ENCODE measurements around the gene DFFB. TPM values are rescaled to one million over a fixed set of nuclear protein-coding genes. Genes with fewer than 3 reads are reported as not detected.
A peak's percentile ranks its signal among the peaks of the same experiment; 100 is the strongest.
"Not testable (repeated sequence)": the region's sequence is repeated elsewhere in the genome, so short reads cannot be mapped to it uniquely, and the experiment has no call there.

Gene DFFB
- total RNA-seq, 1 donor from 2014 or later, result 15.0 TPM

- H3K9me3 Mint-ChIP-seq, result no peaks in the 10 kb centered on the region
- no peak for DNase-seq
- H3K27me3 Mint-ChIP-seq, result no peaks in the 10 kb centered on the region
- H3K4me3 Mint-ChIP-seq, result no peak overlapping the region
- no peaks in the 10 kb centered on the region for H3K4me1 Mint-ChIP-seq
- intact Hi-C loops (cut with micrococcal nuclease), result no loop called here
- no peaks in the 10 kb centered on the region for H3K36me3 Mint-ChIP-seq (ENCODE audit: low read depth)
- H3K27ac Mint-ChIP-seq, result no peak overlapping the region
These were observed 51.7 kb downstream of the DFFB start for GRCh38 chr1:3908886-3909517.

GRCh38 chr1:3909615-3910014, 52.3 kb downstream of the DFFB start:
- intact Hi-C loops (cut with micrococcal nuclease), result loop anchor here (10.0 kb wide), 1 partner anchor 1835 kb away; no protein-coding TSS in a partner anchor

GRCh38 chr1:3910049-3910731, 52.9 kb downstream of the DFFB start:
- Mint-ChIP-seq H3K27ac (no peak overlapping the region), H3K4me3 (no peak overlapping the region), H3K9me3 (no peaks in the 10 kb centered on the region), H3K36me3 (ENCODE audit: low read depth) (no peaks in the 10 kb centered on the region), H3K27me3 (no peaks in the 10 kb centered on the region), H3K4me1 (no peaks in the 10 kb centered on the region)
- intact Hi-C loops (cut with micrococcal nuclease), result loop anchor here (10.0 kb wide), 1 partner anchor 1835 kb away; no protein-coding TSS in a partner anchor
- DNase-seq, result no peak

More at GRCh38 chr1:3909615-3910014, 52.3 kb downstream of the DFFB start:
- no peaks in the 10 kb centered on the region for H3K36me3 Mint-ChIP-seq (ENCODE audit: low read depth)
- H3K27ac Mint-ChIP-seq, result no peak overlapping the region
- no peaks in the 10 kb centered on the region for H3K4me1 Mint-ChIP-seq
- no peaks in the 10 kb centered on the region for H3K27me3 Mint-ChIP-seq
- DNase-seq, result no peak
- H3K4me3 Mint-ChIP-seq, result no peak overlapping the region
- no peaks in the 10 kb centered on the region for H3K9me3 Mint-ChIP-seq

GRCh38 chr1:3910857-3911845, 53.9 kb downstream of the DFFB start:
- Mint-ChIP-seq H3K9me3 (no peaks in the 10 kb centered on the region), H3K4me1 (no peaks in the 10 kb centered on the region), H3K27ac (no peak overlapping the region), H3K27me3 (no peaks in the 10 kb centered on the region), H3K36me3 (ENCODE audit: low read depth) (no peaks in the 10 kb centered on the region), H3K4me3 (peak overlapping the region; percentile 40)
- intact Hi-C loops (cut with micrococcal nuclease), result loop anchor here (10.0 kb wide), 1 partner anchor 1834 kb away; no protein-coding TSS in a partner anchor
- peak; percentile 92 for DNase-seq

GRCh38 chr1:3911981-3912808, 54.9 kb downstream of the DFFB start:
- no peak overlapping the region for H3K4me3 Mint-ChIP-seq
- no peaks in the 10 kb centered on the region for H3K27me3 Mint-ChIP-seq
- no peak overlapping the region for H3K27ac Mint-ChIP-seq
- H3K4me1 Mint-ChIP-seq, result no peaks in the 10 kb centered on the region
- DNase-seq, result no peak
- H3K9me3 Mint-ChIP-seq, result no peaks in the 10 kb centered on the region
- intact Hi-C loops (cut with micrococcal nuclease), result loop anchor here (10.0 kb wide), 1 partner anchor 1833 kb away; no protein-coding TSS in a partner anchor
- H3K36me3 Mint-ChIP-seq (ENCODE audit: low read depth), result no peaks in the 10 kb centered on the region

- intact Hi-C loops (cut with micrococcal nuclease), result loop anchor here (10.0 kb wide), 1 partner anchor 1832 kb away; no protein-coding TSS in a partner anchor
- no peak for DNase-seq
- no peaks in the 10 kb centered on the region for H3K27me3 Mint-ChIP-seq
- H3K36me3 Mint-ChIP-seq (ENCODE audit: low read depth), result no peaks in the 10 kb centered on the region
- H3K27ac Mint-ChIP-seq, result no peak overlapping the region
- H3K9me3 Mint-ChIP-seq, result no peaks in the 10 kb centered on the region
- no peaks in the 10 kb centered on the region for H3K4me1 Mint-ChIP-seq
- no peak overlapping the region for H3K4me3 Mint-ChIP-seq
These were observed 55.8 kb downstream of the DFFB start for GRCh38 chr1:3912809-3913685.

GRCh38 chr1:3914331-3914851, 57.1 kb downstream of the DFFB start:
- H3K9me3 Mint-ChIP-seq, result no peaks in the 10 kb centered on the region
- H3K36me3 Mint-ChIP-seq (ENCODE audit: low read depth), result no peaks in the 10 kb centered on the region
- intact Hi-C loops (cut with micrococcal nuclease), result loop anchor here (10.0 kb wide), 1 partner anchor 1830 kb away; no protein-coding TSS in a partner anchor

GRCh38 chr1:3914911-3915310, 57.6 kb downstream of the DFFB start:
- intact Hi-C loops (cut with micrococcal nuclease), result loop anchor here (10.0 kb wide), 1 partner anchor 1830 kb away; no protein-coding TSS in a partner anchor
- H3K27me3 Mint-ChIP-seq, result no peaks in the 10 kb centered on the region
- DNase-seq, result no peak
- no peaks in the 10 kb centered on the region for H3K4me1 Mint-ChIP-seq
- H3K9me3 Mint-ChIP-seq, result no peaks in the 10 kb centered on the region
- H3K4me3 Mint-ChIP-seq, result no peak overlapping the region
- H3K27ac Mint-ChIP-seq, result no peak overlapping the region
- H3K36me3 Mint-ChIP-seq (ENCODE audit: low read depth), result no peaks in the 10 kb centered on the region

More at GRCh38 chr1:3914331-3914851, 57.1 kb downstream of the DFFB start:
- H3K27me3 Mint-ChIP-seq, result no peaks in the 10 kb centered on the region
- H3K27ac Mint-ChIP-seq, result no peak overlapping the region
- DNase-seq, result no peak
- H3K4me3 Mint-ChIP-seq, result no peak overlapping the region
- no peaks in the 10 kb centered on the region for H3K4me1 Mint-ChIP-seq

- H3K27me3 Mint-ChIP-seq, result no peaks in the 10 kb centered on the region
- H3K36me3 Mint-ChIP-seq (ENCODE audit: low read depth), result no peaks in the 10 kb centered on the region
- H3K4me3 Mint-ChIP-seq, result no peak overlapping the region
- H3K4me1 Mint-ChIP-seq, result no peaks in the 10 kb centered on the region
- intact Hi-C loops (cut with micrococcal nuclease), result loop anchor here (10.0 kb wide), 1 partner anchor 1829 kb away; no protein-coding TSS in a partner anchor
- no peak overlapping the region for H3K27ac Mint-ChIP-seq
- no peak for DNase-seq
- no peaks in the 10 kb centered on the region for H3K9me3 Mint-ChIP-seq
These were observed 58.4 kb downstream of the DFFB start for GRCh38 chr1:3915551-3916121.

GRCh38 chr1:3917761-3918160, 60.5 kb downstream of the DFFB start:
- H3K4me1 Mint-ChIP-seq, result no peaks in the 10 kb centered on the region
- H3K4me3 Mint-ChIP-seq, result no peak overlapping the region
- no peak overlapping the region for H3K27ac Mint-ChIP-seq
- H3K9me3 Mint-ChIP-seq, result no peaks in the 10 kb centered on the region
- no peak for DNase-seq
- no peaks in the 10 kb centered on the region for H3K27me3 Mint-ChIP-seq
- H3K36me3 Mint-ChIP-seq (ENCODE audit: low read depth), result no peaks in the 10 kb centered on the region
- intact Hi-C loops (cut with micrococcal nuclease), result loop anchor here (10.0 kb wide), 1 partner anchor 1827 kb away; no protein-coding TSS in a partner anchor

GRCh38 chr1:3918359-3918758, 61.1 kb downstream of the DFFB start:
- not testable (repeated sequence) for H3K27ac Mint-ChIP-seq; H3K36me3 Mint-ChIP-seq (ENCODE audit: low read depth); H3K27me3 Mint-ChIP-seq; DNase-seq; H3K4me1 Mint-ChIP-seq; H3K9me3 Mint-ChIP-seq; H3K4me3 Mint-ChIP-seq
- intact Hi-C loops (cut with micrococcal nuclease), result loop anchor here (10.0 kb wide), 1 partner anchor 1826 kb away; no protein-coding TSS in a partner anchor
